ENCODE measurements around the gene SLC39A11. TPM values are rescaled to one million over a fixed set of nuclear protein-coding genes. Genes with fewer than 3 reads are reported as not detected.

Gene SLC39A11
- total RNA-seq, 1 donor from 2014 or later: 4.9 TPM

- Histone ChIP-seq H3K36me3 (peaks cover 0 to 12% of the 10 kb centered on the region in 2 donors), H3K4me3 (no peak overlapping the region), H3K9me3 (no peaks in the 10 kb centered on the region), H3K4me1 (no peaks in the 10 kb centered on the region), H3K27me3 (no peaks in the 10 kb centered on the region), H3K27ac (no peak overlapping the region)
- intact Hi-C loops (cut with DNase I): no loop called here
- TF ChIP-seq CTCF (IDR thresholded peaks at IDR 0.05): no peak
- DNase-seq (ENCODE audit: low spot score in 2 of 2): no peak
Observed at GRCh38 chr17:73030995-73031394, 61.5 kb downstream of the SLC39A11 start.

- Histone ChIP-seq H3K27ac (no peak overlapping the region), H3K4me3 (no peak overlapping the region), H3K9me3 (no peaks in the 10 kb centered on the region), H3K36me3 (peaks cover 0 to 12% of the 10 kb centered on the region in 2 donors), H3K27me3 (no peaks in the 10 kb centered on the region), H3K4me1 (no peaks in the 10 kb centered on the region)
- TF ChIP-seq CTCF (IDR thresholded peaks at IDR 0.05): no peak
- intact Hi-C loops (cut with DNase I): no loop called here
- no peak for DNase-seq (ENCODE audit: low spot score in 2 of 2)
Observed at GRCh38 chr17:73030501-73030921, 62.0 kb downstream of the SLC39A11 start.

GRCh38 chr17:73029991-73030390 is 62.5 kb downstream of the SLC39A11 start:
- no peaks in the 10 kb centered on the region for H3K9me3 ChIP-seq
- peaks cover 0 to 12% of the 10 kb centered on the region in 2 donors for H3K36me3 ChIP-seq
- intact Hi-C loops (cut with DNase I): loop anchor here (10.0 kb wide), 1 partner anchor 65 kb away; no protein-coding TSS in a partner anchor
- H3K27me3 ChIP-seq: no peaks in the 10 kb centered on the region
- no peak overlapping the region for H3K27ac ChIP-seq
- no peak for TF ChIP-seq CTCF (IDR thresholded peaks at IDR 0.05)
- H3K4me3 ChIP-seq: no peak overlapping the region
- no peak for DNase-seq (ENCODE audit: low spot score in 2 of 2)
- no peaks in the 10 kb centered on the region for H3K4me1 ChIP-seq

- no peak for TF ChIP-seq CTCF (IDR thresholded peaks at IDR 0.05)
- H3K4me3 ChIP-seq: no peak overlapping the region
- no peak overlapping the region for H3K27ac ChIP-seq
- peaks cover 0 to 12% of the 10 kb centered on the region in 2 donors for H3K36me3 ChIP-seq
- no peaks in the 10 kb centered on the region for H3K4me1 ChIP-seq
- no peaks in the 10 kb centered on the region for H3K9me3 ChIP-seq
- DNase-seq (ENCODE audit: low spot score in 2 of 2): no peak
- no peaks in the 10 kb centered on the region for H3K27me3 ChIP-seq
- intact Hi-C loops (cut with DNase I): loop anchor here (10.0 kb wide), 1 partner anchor 64 kb away; no protein-coding TSS in a partner anchor
Observed at GRCh38 chr17:73029021-73029420, 63.5 kb downstream of the SLC39A11 start.

- H3K36me3 ChIP-seq: peaks cover 0 to 12% of the 10 kb centered on the region in 2 donors
- H3K4me1 ChIP-seq: no peaks in the 10 kb centered on the region
- no peaks in the 10 kb centered on the region for H3K27me3 ChIP-seq
- no peak for TF ChIP-seq CTCF (IDR thresholded peaks at IDR 0.05)
- intact Hi-C loops (cut with DNase I): loop anchor here (10.0 kb wide), 1 partner anchor 64 kb away; no protein-coding TSS in a partner anchor
- no peak overlapping the region for H3K27ac ChIP-seq
- no peak overlapping the region for H3K4me3 ChIP-seq
- no peaks in the 10 kb centered on the region for H3K9me3 ChIP-seq
- no peak for DNase-seq (ENCODE audit: low spot score in 2 of 2)
Observed at GRCh38 chr17:73028299-73028755, 64.2 kb downstream of the SLC39A11 start.
